PC-9 (cell line): ENCODE data around the gene SERHL2. TPM values are rescaled to one million over a fixed set of nuclear protein-coding genes. Genes with fewer than 3 reads are reported as not detected.
"Not testable (repeated sequence)": the region's sequence is repeated elsewhere in the genome, so short reads cannot be mapped to it uniquely, and the experiment has no call there.

Source experiments
- BruUV-seq: library from RNA; stranded (reverse); fragments of 400-500 nt; replicated peaks from 2 replicates; lab custom pipeline; 2021; lab: Mats Ljungman, UMichigan
- CTCF ChIA-PET: fragments of 300-600 bp; sonication (Branson Sonifier 250); formaldehyde crosslinking; loops from one replicate; lab custom pipeline; 2022; ENCODE audit warnings: antibody characterized with exemption; lab: Charles Lee
- POLR2A ChIA-PET: fragments of 300-600 bp; sonication (Branson Sonifier 250); formaldehyde crosslinking; loops from one replicate; lab custom pipeline; 2022; ENCODE audit warnings: antibody characterized with exemption; ENCODE audit not compliant: unreplicated experiment; lab: Charles Lee
- DNase-seq, 2 experiments: peaks; one replicate each; pipeline versions ENCODE4 v3.0.0 to v3.0.0-alpha.2; 2015 to 2022; ENCODE audit warnings: mixed read lengths in 1 of 2
- H2AFZ ChIP-seq: fragments of 200-600 bp; sonication (generic); 2 replicates; pipeline ENCODE4 v1.8.1; 2017; ENCODE audit warnings: antibody characterized with exemption
- H3F3A ChIP-seq: fragments of 200-600 bp; sonication (generic); 2 replicates; pipeline ENCODE4 v1.8.1; 2017; ENCODE audit warnings: antibody characterized with exemption, mild to moderate bottlenecking, low read depth; ENCODE audit not compliant: insufficient read depth
- H3K27ac ChIP-seq: fragments of 200-600 bp; sonication (generic); 2 replicates; pipeline ENCODE4 v1.6.1; 2016; ENCODE audit warnings: mixed run types
- H3K27me3 ChIP-seq: fragments of 200-600 bp; sonication (generic); 2 replicates; pipeline ENCODE4 v1.6.1; 2016; ENCODE audit warnings: low read depth, mixed run types; ENCODE audit not compliant: insufficient read depth
- H3K36me3 ChIP-seq: fragments of 200-600 bp; sonication (generic); 2 replicates; pipeline ENCODE4 v1.6.1; 2016; ENCODE audit warnings: low read depth, mixed run types
- H3K4me1 ChIP-seq: fragments of 200-600 bp; sonication (generic); replicated peaks from 2 replicates; pipeline ENCODE4 v1.6.1; 2016; ENCODE audit warnings: mixed run types; ENCODE audit not compliant: insufficient read depth
- H3K4me2 ChIP-seq: fragments of 200-600 bp; sonication (generic); 2 replicates; pipeline ENCODE4 v1.6.1; 2017; ENCODE audit warnings: mixed run types
- H3K4me3 ChIP-seq: fragments of 200-600 bp; sonication (generic); 2 replicates; pipeline ENCODE4 v1.6.1; 2016; ENCODE audit warnings: mixed run types
- H3K79me2 ChIP-seq: fragments of 200-600 bp; sonication (generic); 2 replicates; pipeline ENCODE4 v1.6.1; 2017; ENCODE audit warnings: low read depth, mixed run types
- H3K9me2 ChIP-seq: fragments of 200-600 bp; sonication (generic); 2 replicates; pipeline ENCODE4 v1.8.1; 2017; ENCODE audit warnings: mild to moderate bottlenecking; ENCODE audit not compliant: insufficient read depth
- H3K9me3 ChIP-seq: fragments of 200-600 bp; sonication (generic); 2 replicates; pipeline ENCODE4 v1.8.1; 2016; ENCODE audit warnings: low read depth; ENCODE audit not compliant: insufficient read depth
- H4K20me1 ChIP-seq: fragments of 200-600 bp; sonication (generic); 2 replicates; pipeline ENCODE4 v1.8.1; 2017; ENCODE audit not compliant: insufficient read depth
- CTCF ChIP-seq: fragments of 200-600 bp; sonication (generic); conservative IDR thresholded peaks from 2 replicates; pipeline ENCODE4 v1.6.1; 2017; ENCODE audit warnings: mixed run types, antibody characterized with exemption, mild to moderate bottlenecking, moderate library complexity
- EZH2 ChIP-seq: fragments of 200-600 bp; sonication (generic); IDR thresholded peaks from 2 replicates; pipeline ENCODE4 v1.8.0; 2017; ENCODE audit warnings: antibody characterized with exemption, low read depth
- intact Hi-C: fragments of 100-400 bp; cut with micrococcal nuclease; formaldehyde crosslinking; loops from one replicate; pipeline ENCODE4 v1.10.0; 2022; ENCODE audit not compliant: unreplicated experiment
- total RNA-seq: library from RNA; stranded (reverse); gene quantifications from 2 replicates; pipeline ENCODE4 v1.2.3, GENCODE V29; 2021

SERHL2 gene
- total RNA-seq, 1 experiment from 2014 or later = 2.4 TPM

- H3K4me2 ChIP-seq = no peak overlapping the region
- H2AFZ ChIP-seq = no peak overlapping the region
- H3F3A ChIP-seq = peaks cover 6% of the 10 kb centered on the region; the same call in 1 of the 2 replicates
- H3K79me2 ChIP-seq = peaks cover 63% of the 10 kb centered on the region
- ChIA-PET CTCF (no interaction called here), POLR2A (no interaction called here)
- H3K4me1 ChIP-seq = no peaks in the 10 kb centered on the region
- BruUV-seq = no TSS peak
- H3K27ac ChIP-seq = no peak overlapping the region
- no peak overlapping the region for H3K4me3 ChIP-seq
- TF ChIP-seq CTCF (no peak), EZH2 (no peak)
- H3K36me3 ChIP-seq = peaks cover 52% of the 10 kb centered on the region
- H4K20me1 ChIP-seq = peaks cover 55% of the 10 kb centered on the region
- H3K9me2 ChIP-seq = no peaks in the 10 kb centered on the region
- no peaks in the 10 kb centered on the region for H3K27me3 ChIP-seq
- no peaks in the 10 kb centered on the region for H3K9me3 ChIP-seq
- no peak for DNase-seq
- intact Hi-C loops = no loop called here
These were observed 49.7 kb downstream of the SERHL2 start for GRCh38 chr22:42603427-42603826.

GRCh38 chr22:42604403-42604802 is 50.6 kb downstream of the SERHL2 start:
- H3K27me3 ChIP-seq = no peaks in the 10 kb centered on the region
- no peak overlapping the region for H3K27ac ChIP-seq
- H2AFZ ChIP-seq = no peak overlapping the region
- peaks cover 43% of the 10 kb centered on the region for H3K36me3 ChIP-seq
- no peak for DNase-seq
- no peak overlapping the region for H3K4me2 ChIP-seq
- peaks cover 10% of the 10 kb centered on the region for H3K4me1 ChIP-seq
- ChIA-PET CTCF (no interaction called here), POLR2A (no interaction called here)
- H3K4me3 ChIP-seq = no peak overlapping the region
- H3K79me2 ChIP-seq = peaks cover 73% of the 10 kb centered on the region
- no TSS peak for BruUV-seq
- intact Hi-C loops = no loop called here
- TF ChIP-seq EZH2 (no peak), CTCF (no peak)
- peaks cover 65% of the 10 kb centered on the region for H4K20me1 ChIP-seq
- H3F3A ChIP-seq = peaks cover 14% of the 10 kb centered on the region; the same call in 1 of the 2 replicates
- no peaks in the 10 kb centered on the region for H3K9me3 ChIP-seq
- H3K9me2 ChIP-seq = no peaks in the 10 kb centered on the region

- H3K4me3 ChIP-seq, H2AFZ ChIP-seq, H3K4me2 ChIP-seq, H3K27me3 ChIP-seq, BruUV-seq, POLR2A ChIA-PET, H3K9me3 ChIP-seq, DNase-seq, H3K27ac ChIP-seq, H3K9me2 ChIP-seq: not testable (repeated sequence)
- intact Hi-C loops = loop anchor here (5.0 kb wide), 1 partner anchor 640 kb away; the partner anchor contains the start of gene SEPTIN3
- peaks cover 16% of the 10 kb centered on the region for H3K4me1 ChIP-seq
- H3K79me2 ChIP-seq = peaks cover 95% of the 10 kb centered on the region
- CTCF ChIA-PET = interaction anchor here (0.7 kb wide), 1 partner anchor 25 kb away, joined by 6 read pairs; no protein-coding TSS in a partner anchor
- H4K20me1 ChIP-seq = peaks cover 81% of the 10 kb centered on the region
- 0 out of 2 replicates have a peak, but pooled peaks cover 37% of the 10 kb centered on the region for H3K36me3 ChIP-seq
- H3F3A ChIP-seq = peaks cover 24% of the 10 kb centered on the region; the same call in 1 of the 2 replicates
These were observed 53.9 kb downstream of the SERHL2 start for GRCh38 chr22:42607641-42608040.
